Measurements from ENCODE around the gene SERPIND1. TPM values are rescaled to one million over a fixed set of nuclear protein-coding genes. Genes with fewer than 3 reads are reported as not detected.

SERPIND1 gene
- total and polyA plus RNA-seq, 2 of the 8 experiments (the other 6 are each of a cell fraction or from before 2014, with no cell fraction given), result not detected

DNA sequence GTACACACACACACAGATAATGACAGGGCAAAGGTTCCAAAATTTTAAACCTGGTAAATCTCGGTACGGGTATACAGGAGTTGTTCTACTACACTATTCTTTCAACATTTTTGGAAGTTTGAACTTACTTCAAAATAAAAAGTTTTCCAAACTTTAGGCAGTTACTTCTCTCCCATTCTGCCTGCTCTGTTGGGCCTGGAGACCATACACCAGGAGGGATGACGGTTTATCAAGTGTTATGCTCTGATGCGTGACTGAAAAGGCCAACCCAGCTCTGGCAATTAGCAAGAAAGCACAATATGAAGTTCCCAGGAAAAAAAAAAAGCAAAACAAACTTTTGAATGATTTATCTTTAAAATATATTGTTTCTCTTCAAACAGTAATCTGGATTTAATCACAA, 969 bp downstream of the SERPIND1 start:
- Histone ChIP-seq H2BK20ac (ENCODE audit: low read length) (no peak overlapping the region), H4K91ac (replicated peaks; ENCODE audit: insufficient read length, low read length) (no peak overlapping the region), H2BK15ac (ENCODE audit: low read length) (no peak overlapping the region), H3K23me2 (ENCODE audit: low read depth, low read length) (no peaks in the 10 kb centered on the region), H3K36me3 (ENCODE audit: control insufficient read depth in 2 of 4, insufficient read depth in 4 of 4, low read length in 3 of 4) (no peaks in the 10 kb centered on the region), H3K4me2 (ENCODE audit: insufficient read depth in 1 of 2, low read depth in 2 of 2, low read length in 2 of 2) (no peak overlapping the region), H3K9ac (replicated peaks in 1 of 4; ENCODE audit: extremely low read depth in 1 of 4, low read depth in 3 of 4, low read length in 3 of 4) (no peak overlapping the region), H3K23ac (ENCODE audit: insufficient read length) (no peak overlapping the region), H2AFZ (ENCODE audit: low read length) (no peak overlapping the region), H3K18ac (ENCODE audit: extremely low read depth, low read length) (no peak overlapping the region), H3K4me1 (replicated peaks in 1 of 4; ENCODE audit: control insufficient read depth in 3 of 4, insufficient read depth in 4 of 4, low read length in 3 of 4) (peaks cover 0 to 5% (median 1%) of the 10 kb centered on the region in 4 experiments; a peak in 2 of 7 replicates), H3K79me1 (ENCODE audit: low read depth, low read length) (no peaks in the 10 kb centered on the region), H3K27me3 (replicated peaks in 1 of 4; ENCODE audit: control insufficient read depth in 3 of 4, extremely low read depth in 1 of 4, insufficient read depth in 3 of 4, low read length in 3 of 4) (no peaks in the 10 kb centered on the region), H2BK120ac (replicated peaks; ENCODE audit: low read depth, low read length) (no peak overlapping the region), H3K56ac (replicated peaks; ENCODE audit: insufficient read length, low read depth, low read length) (no peak overlapping the region), H3K14ac (ENCODE audit: insufficient read length) (no peak overlapping the region), H4K5ac (ENCODE audit: insufficient read length, low read depth, low read length) (no peak overlapping the region), H3K4ac (replicated peaks; ENCODE audit: insufficient read length, low read depth, low read length) (no peak overlapping the region), H4K8ac (ENCODE audit: extremely low read depth, insufficient read depth, low read length) (no peak overlapping the region), H2BK12ac (ENCODE audit: low read depth, low read length) (no peak overlapping the region), H3K9me3 (ENCODE audit: insufficient read depth in 2 of 2, low read depth in 1 of 2, low read length in 1 of 2) (no peaks in the 10 kb centered on the region), H3K4me3 (ENCODE audit: extremely low read depth in 1 of 4, insufficient read depth in 2 of 4, low read depth in 3 of 4, low read length in 4 of 4) (no peak overlapping the region), H3K79me2 (ENCODE audit: control insufficient read depth in 1 of 2, insufficient read depth in 2 of 2, low read length in 2 of 2) (no peaks in the 10 kb centered on the region), H4K20me1 (replicated peaks in 1 of 2; ENCODE audit: control insufficient read depth in 1 of 2, insufficient read depth in 2 of 2, low read length in 2 of 2) (no peaks in the 10 kb centered on the region), H2AK5ac (ENCODE audit: low read depth, low read length) (no peak overlapping the region), H3K27ac (ENCODE audit: low read depth, low read length) (no peak overlapping the region), H2BK5ac (ENCODE audit: low read depth, low read length) (no peak overlapping the region)
- no peak for TF ChIP-seq RFX5 (IDR thresholded peaks at IDR 0.05; ENCODE audit: borderline replicate concordance, low read depth, low read length)
- TF ChIP-seq SIRT6 (IDR thresholded peaks at IDR 0.05; ENCODE audit: low read length), result no peak
- TF ChIP-seq POLR2A (IDR thresholded peaks at IDR 0.05; ENCODE audit: control extremely low read depth in 1 of 2, low read depth in 2 of 2, low read length in 2 of 2), result no peak
- TF ChIP-seq TEAD4 (IDR thresholded peaks at IDR 0.05; ENCODE audit: low read depth, low read length), result no peak
- no peak for TF ChIP-seq SUZ12 (IDR thresholded peaks at IDR 0.05; ENCODE audit: low read length)
- no peak for TF ChIP-seq SP1 (IDR thresholded peaks at IDR 0.05; ENCODE audit: low read depth, low read length)
- TF ChIP-seq NRF1 (IDR thresholded peaks at IDR 0.05; ENCODE audit: low read depth, low read length), result no peak
- TF ChIP-seq KDM4A (IDR thresholded peaks at IDR 0.05; ENCODE audit: low read depth, low read length, severe bottlenecking), result no peak
- TF ChIP-seq TBP (IDR thresholded peaks at IDR 0.05; ENCODE audit: low read depth, low read length), result no peak
- no peak for TF ChIP-seq BRCA1 (IDR thresholded peaks at IDR 0.05; ENCODE audit: low read depth, low read length)
- no peak for TF ChIP-seq RXRA (IDR thresholded peaks at IDR 0.05; ENCODE audit: insufficient read depth, low read depth, low read length)
- no peak for TF ChIP-seq TAF1 (IDR thresholded peaks at IDR 0.05; ENCODE audit: low read depth, low read length)
- no peak for TF ChIP-seq KDM5A (IDR thresholded peaks at IDR 0.05; ENCODE audit: low read length)
- no peak for TF ChIP-seq EZH2 (IDR thresholded peaks at IDR 0.05; ENCODE audit: low read depth, low read length, severe bottlenecking)
- TF ChIP-seq KDM1A (IDR thresholded peaks at IDR 0.05; ENCODE audit: borderline replicate concordance, low read length), result no peak
- DNase-seq (ENCODE audit: low read depth in 1 of 2, low spot score in 2 of 2) (no peak), FAIRE-seq (no peak)
- POLR2A ChIA-PET (ENCODE audit: partially characterized antibody), result no interaction called here
- CTCF ChIA-PET (ENCODE audit: partially characterized antibody), result interaction anchor here (0.8 to 2.0 kb wide), 3 partner anchors 8 to 327 kb away, joined by 3 to 5 read pairs (median 3); no protein-coding TSS in a partner anchor
- WGBS, 2 experiments (ENCODE audit: extremely low coverage in 1 of 2, insufficient coverage in 1 of 2, insufficient read length in 1 of 2, insufficient replicate concordance in 2 of 2, low coverage in 1 of 2, low lambda C conversion rate in 2 of 2, missing lambda C conversion rate in 1 of 2), result 92% methylated on average over 4 of the region's 4 CpGs; no CpG with 5 or more reads in 1 of the 2 experiments

All from H1 (cell line).